BE2C (cell line): ENCODE data around the gene AP2A2.

Experiments
- DNase-seq: peaks from one replicate; pipeline ENCODE4 v3.0.0-alpha.2; 2020
- H3K27me3 ChIP-seq: fragments of 250-450 bp; sonication (Bioruptor Pico); 2 replicates; pipeline ENCODE4 v1.5.1; 2020; ENCODE audit warnings: mild to moderate bottlenecking
- H3K36me3 ChIP-seq: fragments of 250-450 bp; sonication (Bioruptor Pico); 2 replicates; pipeline ENCODE4 v1.5.1; 2020; ENCODE audit warnings: mild to moderate bottlenecking
- H3K4me1 ChIP-seq: fragments of 250-450 bp; sonication (Bioruptor Pico); 2 replicates; pipeline ENCODE4 v1.5.1; 2020
- H3K4me3 ChIP-seq: 2 replicates; pipeline ENCODE4 v1.5.1; 2011; ENCODE audit warnings: low read depth, low read length
- H3K9me3 ChIP-seq: fragments of 250-450 bp; sonication (Bioruptor Pico); 2 replicates; pipeline ENCODE4 v1.5.1; 2020
- CTCF ChIP-seq: IDR thresholded peaks from 2 replicates; pipeline ENCODE4 v1.5.1; 2012; ENCODE audit warnings: mild to moderate bottlenecking, low read depth, low read length

AP2A2 gene

GRCh38 chr11:1057806-1058205, 132.1 kb downstream of the AP2A2 start:
- H3K9me3 ChIP-seq, result no peaks in the 10 kb centered on the region
- no peaks in the 10 kb centered on the region for H3K4me1 ChIP-seq
- H3K4me3 ChIP-seq, result no peak overlapping the region
- no peak for DNase-seq
- no peaks in the 10 kb centered on the region for H3K36me3 ChIP-seq
- no peak for TF ChIP-seq CTCF
- H3K27me3 ChIP-seq, result no peaks in the 10 kb centered on the region

GRCh38 chr11:1059759-1060158, 134.1 kb downstream of the AP2A2 start:
- Histone ChIP-seq H3K4me3 (no peak overlapping the region), H3K4me1 (no peaks in the 10 kb centered on the region), H3K36me3 (no peaks in the 10 kb centered on the region), H3K27me3 (no peaks in the 10 kb centered on the region), H3K9me3 (no peaks in the 10 kb centered on the region)
- DNase-seq, result no peak
- no peak for TF ChIP-seq CTCF

GRCh38 chr11:1060410-1060809, 134.7 kb downstream of the AP2A2 start:
- no peak overlapping the region for H3K4me3 ChIP-seq
- H3K36me3 ChIP-seq, result no peaks in the 10 kb centered on the region
- no peak for TF ChIP-seq CTCF
- H3K9me3 ChIP-seq, result no peaks in the 10 kb centered on the region
- DNase-seq, result no peak
- no peaks in the 10 kb centered on the region for H3K27me3 ChIP-seq
- no peaks in the 10 kb centered on the region for H3K4me1 ChIP-seq

GRCh38 chr11:1060852-1061616, 135.4 kb downstream of the AP2A2 start:
- no peak for TF ChIP-seq CTCF
- DNase-seq, result no peak
- H3K4me3 ChIP-seq, result no peak overlapping the region
- H3K4me1 ChIP-seq, result no peaks in the 10 kb centered on the region
- H3K36me3 ChIP-seq, result no peaks in the 10 kb centered on the region
- H3K9me3 ChIP-seq, result no peaks in the 10 kb centered on the region
- no peaks in the 10 kb centered on the region for H3K27me3 ChIP-seq
